Ishikawa (cell line): Measurements from ENCODE around the gene FBXO10.

Experiments
- CEBPB ChIP-seq: IDR thresholded peaks from 2 replicates; pipeline ENCODE4 v1.6.1; 2012
- CREB1 ChIP-seq: IDR thresholded peaks from 2 replicates; pipeline ENCODE4 v1.6.1; 2012; ENCODE audit warnings: low read depth
- EGR1 ChIP-seq: IDR thresholded peaks from 2 replicates; pipeline ENCODE4 v1.6.1; 2012
- EP300 ChIP-seq: IDR thresholded peaks from 2 replicates; pipeline ENCODE4 v1.6.1; 2012; ENCODE audit warnings: borderline replicate concordance
- FOXM1 ChIP-seq: IDR thresholded peaks from 2 replicates; pipeline ENCODE4 v1.6.1; 2012; ENCODE audit warnings: low read depth, borderline replicate concordance
- MAX ChIP-seq: IDR thresholded peaks from 2 replicates; pipeline ENCODE4 v1.6.1; 2012
- NFIC ChIP-seq: IDR thresholded peaks from 2 replicates; pipeline ENCODE4 v1.6.1; 2012
- RAD21 ChIP-seq: IDR thresholded peaks from 2 replicates; pipeline ENCODE4 v1.6.1; 2012; ENCODE audit warnings: low read depth
- REST ChIP-seq: IDR thresholded peaks from 2 replicates; pipeline ENCODE4 v1.6.1; 2012; ENCODE audit warnings: low read depth, mild to moderate bottlenecking
- TAF1 ChIP-seq: IDR thresholded peaks from 2 replicates; pipeline ENCODE4 v1.6.1; 2012; ENCODE audit warnings: low read depth, mild to moderate bottlenecking
- TCF12 ChIP-seq: IDR thresholded peaks from 2 replicates; pipeline ENCODE4 v1.6.1; 2012; ENCODE audit warnings: low read depth
- TEAD4 ChIP-seq: IDR thresholded peaks from 2 replicates; pipeline ENCODE4 v1.6.1; 2012
- USF1 ChIP-seq: IDR thresholded peaks from 2 replicates; pipeline ENCODE4 v1.6.1; 2012
- YY1 ChIP-seq: IDR thresholded peaks from 2 replicates; pipeline ENCODE4 v1.6.1; 2012; ENCODE audit warnings: low read depth
- ZBTB7A ChIP-seq: IDR thresholded peaks from 2 replicates; pipeline ENCODE4 v1.6.1; 2012; ENCODE audit warnings: low read depth

Gene FBXO10

GRCh38 chr9:37507566-37508134 is 68.5 kb downstream of the FBXO10 start:
- TF ChIP-seq EP300: no peak

- TF ChIP-seq USF1 (no peak), RAD21 (no peak), TCF12 (no peak), CREB1 (no peak), YY1 (no peak), ZBTB7A (no peak), FOXM1 (no peak), EGR1 (no peak), TEAD4 (no peak), MAX (no peak), REST (no peak)
Observed at GRCh38 chr9:37504605-37505004, 71.6 kb downstream of the FBXO10 start.

GRCh38 chr9:37503736-37504135 is 72.4 kb downstream of the FBXO10 start:
- TF ChIP-seq MAX (no peak), CREB1 (no peak), REST (no peak), EP300 (no peak)

- no peak for TF ChIP-seq EGR1
- no peak for TF ChIP-seq TEAD4
- no peak for TF ChIP-seq FOXM1
- no peak for TF ChIP-seq TAF1
- TF ChIP-seq REST: no peak
- no peak for TF ChIP-seq CREB1
- TF ChIP-seq TCF12: no peak
- no peak for TF ChIP-seq ZBTB7A
- no peak for TF ChIP-seq CEBPB
- TF ChIP-seq RAD21: no peak
- TF ChIP-seq MAX: no peak
- no peak for TF ChIP-seq NFIC
- TF ChIP-seq YY1: no peak
- no peak for TF ChIP-seq EP300
- no peak for TF ChIP-seq USF1
Observed at GRCh38 chr9:37501957-37502596, 74.1 kb downstream of the FBXO10 start.

GRCh38 chr9:37499297-37499696 is 76.9 kb downstream of the FBXO10 start:
- TF ChIP-seq ZBTB7A: no peak
- no peak for TF ChIP-seq CEBPB
- no peak for TF ChIP-seq MAX
- no peak for TF ChIP-seq TAF1
